ENCODE results near the gene BROX.

DNA sequence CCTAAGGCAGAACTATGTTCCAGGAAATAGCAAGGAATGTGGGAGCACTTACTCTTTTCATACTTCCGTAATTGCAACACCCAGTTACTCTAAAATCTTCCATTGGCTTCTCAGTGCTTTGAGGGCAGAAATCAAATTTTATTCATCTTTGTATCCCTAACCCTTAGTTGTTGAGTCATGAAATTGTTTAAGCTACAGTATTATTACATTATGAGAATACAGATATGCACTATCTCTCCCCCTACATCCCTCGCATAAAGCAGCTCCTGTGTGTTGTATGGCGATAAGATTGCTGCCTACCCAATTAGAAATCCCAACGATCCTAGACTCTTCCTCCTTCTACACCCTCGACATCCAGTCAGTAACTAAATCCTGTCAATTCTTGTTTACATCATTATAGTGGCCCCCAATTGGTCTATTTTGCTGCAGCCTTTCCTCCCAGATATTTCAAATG lies 2.6 kb upstream of the BROX start:
- TF ChIP-seq, protein P1, sequence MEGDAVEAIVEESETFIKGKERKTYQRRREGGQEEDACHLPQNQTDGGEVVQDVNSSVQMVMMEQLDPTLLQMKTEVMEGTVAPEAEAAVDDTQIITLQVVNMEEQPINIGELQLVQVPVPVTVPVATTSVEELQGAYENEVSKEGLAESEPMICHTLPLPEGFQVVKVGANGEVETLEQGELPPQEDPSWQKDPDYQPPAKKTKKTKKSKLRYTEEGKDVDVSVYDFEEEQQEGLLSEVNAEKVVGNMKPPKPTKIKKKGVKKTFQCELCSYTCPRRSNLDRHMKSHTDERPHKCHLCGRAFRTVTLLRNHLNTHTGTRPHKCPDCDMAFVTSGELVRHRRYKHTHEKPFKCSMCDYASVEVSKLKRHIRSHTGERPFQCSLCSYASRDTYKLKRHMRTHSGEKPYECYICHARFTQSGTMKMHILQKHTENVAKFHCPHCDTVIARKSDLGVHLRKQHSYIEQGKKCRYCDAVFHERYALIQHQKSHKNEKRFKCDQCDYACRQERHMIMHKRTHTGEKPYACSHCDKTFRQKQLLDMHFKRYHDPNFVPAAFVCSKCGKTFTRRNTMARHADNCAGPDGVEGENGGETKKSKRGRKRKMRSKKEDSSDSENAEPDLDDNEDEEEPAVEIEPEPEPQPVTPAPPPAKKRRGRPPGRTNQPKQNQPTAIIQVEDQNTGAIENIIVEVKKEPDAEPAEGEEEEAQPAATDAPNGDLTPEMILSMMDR (optimal IDR thresholded peaks at IDR 0.05 in 1 of 3, IDR thresholded peaks at IDR 0.05 in 1 of 3, conservative IDR thresholded peaks at IDR 0.05 in 1 of 3; ENCODE audit: extremely low read depth in 1 of 3, insufficient read depth in 2 of 3, low read length in 3 of 3) = no peak
- TF ChIP-seq EZH2 (IDR thresholded peaks at IDR 0.05; ENCODE audit: low read length) = no peak

All from keratinocyte (primary cell).